ENCODE results near the gene KHDC4.

KHDC4 gene

GRCh38 chr1:155947292-155947691, 13.1 kb upstream of the KHDC4 start:
- Histone ChIP-seq H3K36me3 (ENCODE audit: control insufficient read depth, insufficient read depth, low read length) (peaks cover 10% of the 10 kb centered on the region), H3K27me3 (ENCODE audit: control insufficient read depth, insufficient read depth, low read length) (no peaks in the 10 kb centered on the region), H3K4me3 (ENCODE audit: low read length) (no peak overlapping the region), H3K4me1 (ENCODE audit: control insufficient read depth, insufficient read depth, low read length) (peaks cover 21% of the 10 kb centered on the region), H3K9ac (ENCODE audit: low read length) (no peak overlapping the region), H3K9me3 (ENCODE audit: control insufficient read depth, low read length) (no peaks in the 10 kb centered on the region)

- H3K9me3 ChIP-seq (ENCODE audit: control insufficient read depth, low read length): no peaks in the 10 kb centered on the region
- H3K4me3 ChIP-seq (ENCODE audit: low read length): no peak overlapping the region
- H3K27me3 ChIP-seq (ENCODE audit: control insufficient read depth, insufficient read depth, low read length): no peaks in the 10 kb centered on the region
- H3K9ac ChIP-seq (ENCODE audit: low read length): no peak overlapping the region
- peaks cover 4% of the 10 kb centered on the region for H3K36me3 ChIP-seq (ENCODE audit: control insufficient read depth, insufficient read depth, low read length)
- H3K4me1 ChIP-seq (ENCODE audit: control insufficient read depth, insufficient read depth, low read length): peaks cover 26% of the 10 kb centered on the region
These were observed 12.5 kb upstream of the KHDC4 start for GRCh38 chr1:155946633-155947219.

GRCh38 chr1:155944444-155944799, 10.2 kb upstream of the KHDC4 start:
- Histone ChIP-seq H3K9me3 (ENCODE audit: control insufficient read depth, low read length) (no peaks in the 10 kb centered on the region), H3K4me1 (ENCODE audit: control insufficient read depth, insufficient read depth, low read length) (peaks cover 46% of the 10 kb centered on the region), H3K36me3 (ENCODE audit: control insufficient read depth, insufficient read depth, low read length) (no peaks in the 10 kb centered on the region), H3K4me3 (ENCODE audit: low read length) (no peak overlapping the region), H3K9ac (ENCODE audit: low read length) (no peak overlapping the region), H3K27me3 (ENCODE audit: control insufficient read depth, insufficient read depth, low read length) (no peaks in the 10 kb centered on the region)

- H3K27me3 ChIP-seq (ENCODE audit: control insufficient read depth, insufficient read depth, low read length): no peaks in the 10 kb centered on the region
- no peaks in the 10 kb centered on the region for H3K36me3 ChIP-seq (ENCODE audit: control insufficient read depth, insufficient read depth, low read length)
- no peak overlapping the region for H3K4me3 ChIP-seq (ENCODE audit: low read length)
- H3K9ac ChIP-seq (ENCODE audit: low read length): peak overlapping the region; percentile 26
- H3K4me1 ChIP-seq (ENCODE audit: control insufficient read depth, insufficient read depth, low read length): peaks cover 46% of the 10 kb centered on the region
- H3K9me3 ChIP-seq (ENCODE audit: control insufficient read depth, low read length): no peaks in the 10 kb centered on the region
These were observed 8.4 kb upstream of the KHDC4 start for GRCh38 chr1:155942578-155943141.

- Histone ChIP-seq H3K9me3 (ENCODE audit: control insufficient read depth, low read length) (no peaks in the 10 kb centered on the region), H3K27me3 (ENCODE audit: control insufficient read depth, insufficient read depth, low read length) (no peaks in the 10 kb centered on the region), H3K4me1 (ENCODE audit: control insufficient read depth, insufficient read depth, low read length) (peaks cover 46% of the 10 kb centered on the region), H3K9ac (ENCODE audit: low read length) (no peak overlapping the region), H3K36me3 (ENCODE audit: control insufficient read depth, insufficient read depth, low read length) (no peaks in the 10 kb centered on the region), H3K4me3 (ENCODE audit: low read length) (no peak overlapping the region)
These were observed 7.8 kb upstream of the KHDC4 start for GRCh38 chr1:155941845-155942531.

- H3K36me3 ChIP-seq (ENCODE audit: control insufficient read depth, insufficient read depth, low read length): no peaks in the 10 kb centered on the region
- peak within 1 kb of the TSS; percentile 36 for H3K9ac ChIP-seq (ENCODE audit: low read length)
- no peaks in the 10 kb centered on the region for H3K27me3 ChIP-seq (ENCODE audit: control insufficient read depth, insufficient read depth, low read length)
- H3K4me3 ChIP-seq (ENCODE audit: low read length): no peak within 1 kb of the TSS
- peaks cover 46% of the 10 kb centered on the region for H3K4me1 ChIP-seq (ENCODE audit: control insufficient read depth, insufficient read depth, low read length)
- no peaks in the 10 kb centered on the region for H3K9me3 ChIP-seq (ENCODE audit: control insufficient read depth, low read length)
These were observed 7.0 kb upstream of the KHDC4 start, which contains the start of gene RXFP4 for GRCh38 chr1:155940993-155941844. Gene RXFP4 (plus strand): TSS chr1:155941638. CDS start chr1:155941710, 72 bp downstream.

- H3K9ac ChIP-seq (ENCODE audit: low read length): peak overlapping the region; percentile 36
- no peaks in the 10 kb centered on the region for H3K9me3 ChIP-seq (ENCODE audit: control insufficient read depth, low read length)
- H3K36me3 ChIP-seq (ENCODE audit: control insufficient read depth, insufficient read depth, low read length): no peaks in the 10 kb centered on the region
- H3K4me3 ChIP-seq (ENCODE audit: low read length): no peak overlapping the region
- H3K27me3 ChIP-seq (ENCODE audit: control insufficient read depth, insufficient read depth, low read length): no peaks in the 10 kb centered on the region
- H3K4me1 ChIP-seq (ENCODE audit: control insufficient read depth, insufficient read depth, low read length): peaks cover 45% of the 10 kb centered on the region
These were observed 6.3 kb upstream of the KHDC4 start for GRCh38 chr1:155940482-155940992.

GRCh38 chr1:155938220-155938627, 4.0 kb upstream of the KHDC4 start:
- Histone ChIP-seq H3K4me1 (ENCODE audit: control insufficient read depth, insufficient read depth, low read length) (peaks cover 37% of the 10 kb centered on the region), H3K9me3 (ENCODE audit: control insufficient read depth, low read length) (no peaks in the 10 kb centered on the region), H3K9ac (ENCODE audit: low read length) (no peak overlapping the region), H3K36me3 (ENCODE audit: control insufficient read depth, insufficient read depth, low read length) (no peaks in the 10 kb centered on the region), H3K27me3 (ENCODE audit: control insufficient read depth, insufficient read depth, low read length) (no peaks in the 10 kb centered on the region), H3K4me3 (ENCODE audit: low read length) (no peak overlapping the region)

- H3K4me3 ChIP-seq (ENCODE audit: low read length): peak overlapping the region; percentile 2
- H3K9ac ChIP-seq (ENCODE audit: low read length): peak overlapping the region; percentile 98
- peaks cover 29% of the 10 kb centered on the region for H3K4me1 ChIP-seq (ENCODE audit: control insufficient read depth, insufficient read depth, low read length)
- no peaks in the 10 kb centered on the region for H3K36me3 ChIP-seq (ENCODE audit: control insufficient read depth, insufficient read depth, low read length)
- H3K27me3 ChIP-seq (ENCODE audit: control insufficient read depth, insufficient read depth, low read length): no peaks in the 10 kb centered on the region
- no peaks in the 10 kb centered on the region for H3K9me3 ChIP-seq (ENCODE audit: control insufficient read depth, low read length)
These were observed 850 bp upstream of the KHDC4 start for GRCh38 chr1:155934936-155935590.

- Histone ChIP-seq H3K9ac (ENCODE audit: low read length) (peak overlapping the region; percentile 98), H3K4me1 (ENCODE audit: control insufficient read depth, insufficient read depth, low read length) (peaks cover 33% of the 10 kb centered on the region), H3K27me3 (ENCODE audit: control insufficient read depth, insufficient read depth, low read length) (no peaks in the 10 kb centered on the region), H3K4me3 (ENCODE audit: low read length) (peak overlapping the region; percentile 77), H3K9me3 (ENCODE audit: control insufficient read depth, low read length) (no peaks in the 10 kb centered on the region), H3K36me3 (ENCODE audit: control insufficient read depth, insufficient read depth, low read length) (no peaks in the 10 kb centered on the region)
These were observed 569 bp downstream of the KHDC4 start for GRCh38 chr1:155933591-155934096.

- no peaks in the 10 kb centered on the region for H3K36me3 ChIP-seq (ENCODE audit: control insufficient read depth, insufficient read depth, low read length)
- H3K9me3 ChIP-seq (ENCODE audit: control insufficient read depth, low read length): no peaks in the 10 kb centered on the region
- no peaks in the 10 kb centered on the region for H3K27me3 ChIP-seq (ENCODE audit: control insufficient read depth, insufficient read depth, low read length)
- H3K4me1 ChIP-seq (ENCODE audit: control insufficient read depth, insufficient read depth, low read length): peaks cover 33% of the 10 kb centered on the region
- no peak overlapping the region for H3K4me3 ChIP-seq (ENCODE audit: low read length)
- peak overlapping the region; percentile 29 for H3K9ac ChIP-seq (ENCODE audit: low read length)
These were observed 1.7 kb downstream of the KHDC4 start for GRCh38 chr1:155932487-155932886.

Data from mucosa of stomach (tissue), 1 donor.